Astrocyte (in vitro differentiated cells and primary cell): ENCODE results near the gene SV2C. TPM values are rescaled to one million over a fixed set of nuclear protein-coding genes. Genes with fewer than 3 reads are reported as not detected.

Experiments
- DNase-seq: peaks from one replicate; pipeline ENCODE4 v3.0.0-alpha.2; 2010; ENCODE audit warnings: low read depth
- FAIRE-seq: peaks from 2 replicates; lab custom pipeline; 2011; peaks lifted over from hg19 to GRCh38; lab: Jason Lieb, UNC
- H2AFZ ChIP-seq: 2 replicates; pipeline ENCODE4 v1.6.0; 2012; ENCODE audit warnings: low read depth, low read length, inconsistent platforms
- H3K27ac ChIP-seq: 2 replicates; pipeline ENCODE4 v1.5.1; 2011; ENCODE audit warnings: low read depth, low read length, inconsistent platforms
- H3K27me3 ChIP-seq: 2 replicates; pipeline ENCODE4 v1.6.0; 2011; ENCODE audit warnings: low read length, inconsistent platforms; ENCODE audit not compliant: insufficient read depth
- H3K36me3 ChIP-seq: 2 replicates; pipeline ENCODE4 v1.5.1; 2011; ENCODE audit warnings: low read length, inconsistent platforms; ENCODE audit not compliant: insufficient read depth
- H3K4me1 ChIP-seq: 2 replicates; pipeline ENCODE4 v1.5.1; 2011; ENCODE audit warnings: low read length, inconsistent platforms; ENCODE audit not compliant: insufficient read depth
- H3K4me2 ChIP-seq: 2 replicates; pipeline ENCODE4 v1.6.0; 2012; ENCODE audit warnings: low read length, inconsistent platforms
- H3K4me3 ChIP-seq: 2 replicates; pipeline ENCODE4 v1.5.1; 2011; ENCODE audit warnings: low read depth, mild to moderate bottlenecking, low read length, inconsistent platforms; ENCODE audit not compliant: insufficient read depth
- H3K79me2 ChIP-seq: 2 replicates; pipeline ENCODE4 v1.6.0; 2012; ENCODE audit warnings: mild to moderate bottlenecking, low read length, inconsistent platforms; ENCODE audit not compliant: insufficient read depth
- H3K9ac ChIP-seq: 2 replicates; pipeline ENCODE4 v1.6.0; 2012; ENCODE audit warnings: mild to moderate bottlenecking, low read length, inconsistent platforms
- H3K9me3 ChIP-seq: 2 replicates; pipeline ENCODE4 v1.5.1; 2012; ENCODE audit warnings: low read depth, mild to moderate bottlenecking, low read length, inconsistent platforms; ENCODE audit not compliant: insufficient read depth
- H4K20me1 ChIP-seq: 2 replicates; pipeline ENCODE4 v1.6.0; 2012; ENCODE audit warnings: low read length, inconsistent platforms; ENCODE audit not compliant: insufficient read depth
- H3K27ac Mint-ChIP-seq: one replicate; pipeline ENCODE4 v1.8.0; 2021; ENCODE audit warnings: mild to moderate bottlenecking, mixed read lengths; ENCODE audit not compliant: unreplicated experiment
- H3K27me3 Mint-ChIP-seq: one replicate; pipeline ENCODE4 v1.8.0; 2021; ENCODE audit warnings: low read depth, mixed read lengths; ENCODE audit not compliant: unreplicated experiment
- H3K36me3 Mint-ChIP-seq: one replicate; pipeline ENCODE4 v1.8.0; 2021; ENCODE audit warnings: low read depth, mixed read lengths; ENCODE audit not compliant: unreplicated experiment
- H3K4me1 Mint-ChIP-seq: one replicate; pipeline ENCODE4 v1.8.0; 2021; ENCODE audit warnings: low read depth, mixed read lengths; ENCODE audit not compliant: unreplicated experiment
- H3K4me3 Mint-ChIP-seq: one replicate; pipeline ENCODE4 v1.8.0; 2021; ENCODE audit warnings: mild to moderate bottlenecking, moderate library complexity, mixed read lengths; ENCODE audit not compliant: unreplicated experiment
- H3K9me3 Mint-ChIP-seq: one replicate; pipeline ENCODE4 v1.8.0; 2021; ENCODE audit warnings: mild to moderate bottlenecking, mixed read lengths; ENCODE audit not compliant: unreplicated experiment
- CTCF ChIP-seq: IDR thresholded peaks from 2 replicates; pipeline ENCODE4 v1.5.1; 2011; ENCODE audit warnings: low read depth, mild to moderate bottlenecking, inconsistent platforms, low read length, moderate library complexity; ENCODE audit not compliant: insufficient read depth
- EZH2 ChIP-seq: IDR thresholded peaks from 2 replicates; pipeline ENCODE4 v1.6.1; 2012; ENCODE audit warnings: mild to moderate bottlenecking, low read length, inconsistent platforms; ENCODE audit not compliant: insufficient read depth
- total RNA-seq: library from RNA; stranded (reverse); gene quantifications from 2 replicates; pipeline ENCODE4 v1.2.1, GENCODE V29; 2021

The SV2C gene
- total RNA-seq, 1 donor from 2014 or later: 0.05 TPM

DNA sequence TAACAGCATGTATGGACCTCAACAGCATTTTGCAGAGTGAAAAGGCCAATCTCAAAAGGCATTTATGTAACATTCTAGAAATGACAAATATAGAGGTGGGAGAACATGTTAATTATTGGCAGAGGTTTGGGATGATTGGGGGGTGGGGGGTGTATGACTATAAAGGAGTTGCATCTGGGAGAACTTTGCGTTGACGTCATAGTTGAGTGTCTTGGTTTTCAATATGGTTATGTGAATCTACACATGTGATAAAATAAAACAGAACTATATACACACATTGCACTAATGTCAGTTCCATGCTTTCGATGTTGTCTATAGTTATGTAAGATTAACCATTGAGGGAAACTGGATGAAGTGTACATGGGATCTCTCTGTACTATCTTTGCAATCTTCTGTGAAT is 139.1 kb downstream of the SV2C start:
- Mint-ChIP-seq H3K27ac (no peak overlapping the region), H3K9me3 (no peaks in the 10 kb centered on the region), H3K36me3 (no peaks in the 10 kb centered on the region), H3K4me3 (no peak overlapping the region), H3K4me1 (no peaks in the 10 kb centered on the region), H3K27me3 (no peaks in the 10 kb centered on the region)
- no peak overlapping the region for H3K9ac ChIP-seq
- no peak overlapping the region for H3K4me3 ChIP-seq
- no peak overlapping the region for H3K27ac ChIP-seq
- no peak overlapping the region for H3K4me2 ChIP-seq
- no peak for FAIRE-seq
- no peak for DNase-seq
- no peaks in the 10 kb centered on the region for H3K4me1 ChIP-seq
- no peaks in the 10 kb centered on the region for H3K27me3 ChIP-seq
- H3K36me3 ChIP-seq: no peaks in the 10 kb centered on the region
- no peaks in the 10 kb centered on the region for H3K79me2 ChIP-seq
- no peak overlapping the region for H2AFZ ChIP-seq
- no peaks in the 10 kb centered on the region for H4K20me1 ChIP-seq
- no peak for TF ChIP-seq CTCF
- no peak for TF ChIP-seq EZH2
- H3K9me3 ChIP-seq: no peaks in the 10 kb centered on the region

- no peaks in the 10 kb centered on the region for H3K9me3 ChIP-seq
- no peak overlapping the region for H3K27ac ChIP-seq
- no peak overlapping the region for H3K4me3 Mint-ChIP-seq
- no peaks in the 10 kb centered on the region for H3K79me2 ChIP-seq
- H3K9ac ChIP-seq: no peak overlapping the region
- H3K27me3 ChIP-seq: no peaks in the 10 kb centered on the region
- TF ChIP-seq EZH2 (no peak), CTCF (no peak)
- H3K36me3 ChIP-seq: no peaks in the 10 kb centered on the region
- FAIRE-seq (no peak), DNase-seq (no peak)
- H3K4me1 ChIP-seq: no peaks in the 10 kb centered on the region
- peaks cover 5% of the 10 kb centered on the region for H3K27me3 Mint-ChIP-seq
- H3K27ac Mint-ChIP-seq: no peak overlapping the region
- no peaks in the 10 kb centered on the region for H3K4me1 Mint-ChIP-seq
- no peak overlapping the region for H3K4me2 ChIP-seq
- H4K20me1 ChIP-seq: no peaks in the 10 kb centered on the region
- H2AFZ ChIP-seq: no peak overlapping the region
- no peaks in the 10 kb centered on the region for H3K36me3 Mint-ChIP-seq
- H3K4me3 ChIP-seq: no peak overlapping the region
- no peaks in the 10 kb centered on the region for H3K9me3 Mint-ChIP-seq
These were observed 140.5 kb downstream of the SV2C start for GRCh38 chr5:76223696-76224095.

DNA sequence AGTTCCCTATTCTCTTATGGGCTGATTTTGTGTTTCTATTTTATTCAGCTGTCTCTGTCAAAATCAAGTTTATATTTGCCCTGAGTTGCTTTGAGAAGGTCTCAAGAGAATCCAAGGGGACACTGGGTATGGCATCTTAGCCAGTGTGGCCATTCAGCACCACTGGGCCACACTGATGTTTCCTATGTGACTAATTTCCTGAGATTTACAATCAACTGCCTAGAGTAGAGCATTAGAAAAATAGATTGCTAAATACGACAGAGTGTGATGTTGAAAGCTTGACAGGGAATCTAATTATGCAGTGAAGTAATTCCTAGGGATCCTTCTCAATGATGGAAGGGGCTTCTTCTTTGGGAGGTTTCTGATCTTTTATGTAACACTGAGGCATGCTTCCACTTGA is 141.7 kb downstream of the SV2C start:
- no peak overlapping the region for H3K27ac Mint-ChIP-seq

More for the DNA sequence above, 141.7 kb downstream of the SV2C start:
- H2AFZ ChIP-seq: no peak overlapping the region
- TF ChIP-seq CTCF: no peak
- TF ChIP-seq EZH2: no peak
- H3K9ac ChIP-seq: no peak overlapping the region
- Mint-ChIP-seq H3K27me3 (peaks cover 5% of the 10 kb centered on the region), H3K36me3 (no peaks in the 10 kb centered on the region), H3K4me3 (no peak overlapping the region), H3K9me3 (no peaks in the 10 kb centered on the region), H3K4me1 (no peaks in the 10 kb centered on the region)
- FAIRE-seq: no peak
- no peak overlapping the region for H3K4me3 ChIP-seq
- H4K20me1 ChIP-seq: no peaks in the 10 kb centered on the region
- no peak overlapping the region for H3K4me2 ChIP-seq
- H3K27me3 ChIP-seq: no peaks in the 10 kb centered on the region
- H3K79me2 ChIP-seq: no peaks in the 10 kb centered on the region
- no peaks in the 10 kb centered on the region for H3K4me1 ChIP-seq
- H3K9me3 ChIP-seq: no peaks in the 10 kb centered on the region
- DNase-seq: no peak
- no peaks in the 10 kb centered on the region for H3K36me3 ChIP-seq
- no peak overlapping the region for H3K27ac ChIP-seq
